C4-2B (cell line): ENCODE measurements around the gene SH3GL3.
A peak's percentile ranks its signal among the peaks of the same experiment; 100 is the strongest.

Experiments
- H3K27ac ChIP-seq: fragments of 450-650 bp; 2 replicates; pipeline ENCODE4 v1.5.1; 2017
- ZFX ChIP-seq: fragments of 450-650 bp; IDR thresholded peaks from 2 replicates; pipeline ENCODE4 v1.6.1; 2017
- TF ChIP-seq, protein P1 (sequence below): fragments of 450-650 bp; conservative IDR thresholded peaks from 2 replicates; pipeline ENCODE4 v1.5.1; 2017; ENCODE audit warnings: mild to moderate bottlenecking

SH3GL3 gene

DNA sequence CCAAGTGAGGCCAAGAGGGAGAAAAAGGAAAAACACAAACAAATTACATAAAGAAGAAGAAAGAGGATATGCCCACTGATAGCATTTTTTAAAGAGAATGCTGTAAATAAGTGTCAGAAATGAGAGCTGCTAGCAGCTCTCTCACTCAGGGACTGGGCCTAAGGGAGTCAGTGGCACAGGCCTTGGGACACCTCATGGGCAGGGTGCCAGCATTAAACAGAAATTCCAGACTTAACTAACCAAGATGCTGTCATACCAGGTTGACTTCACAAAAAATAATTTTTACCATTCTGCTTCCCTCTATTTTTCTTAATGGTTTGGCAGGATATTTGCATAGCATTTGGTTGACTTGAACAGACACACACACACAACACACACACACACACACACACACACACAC, 114.5 kb downstream of the SH3GL3 start:
- TF ChIP-seq, protein P1, sequence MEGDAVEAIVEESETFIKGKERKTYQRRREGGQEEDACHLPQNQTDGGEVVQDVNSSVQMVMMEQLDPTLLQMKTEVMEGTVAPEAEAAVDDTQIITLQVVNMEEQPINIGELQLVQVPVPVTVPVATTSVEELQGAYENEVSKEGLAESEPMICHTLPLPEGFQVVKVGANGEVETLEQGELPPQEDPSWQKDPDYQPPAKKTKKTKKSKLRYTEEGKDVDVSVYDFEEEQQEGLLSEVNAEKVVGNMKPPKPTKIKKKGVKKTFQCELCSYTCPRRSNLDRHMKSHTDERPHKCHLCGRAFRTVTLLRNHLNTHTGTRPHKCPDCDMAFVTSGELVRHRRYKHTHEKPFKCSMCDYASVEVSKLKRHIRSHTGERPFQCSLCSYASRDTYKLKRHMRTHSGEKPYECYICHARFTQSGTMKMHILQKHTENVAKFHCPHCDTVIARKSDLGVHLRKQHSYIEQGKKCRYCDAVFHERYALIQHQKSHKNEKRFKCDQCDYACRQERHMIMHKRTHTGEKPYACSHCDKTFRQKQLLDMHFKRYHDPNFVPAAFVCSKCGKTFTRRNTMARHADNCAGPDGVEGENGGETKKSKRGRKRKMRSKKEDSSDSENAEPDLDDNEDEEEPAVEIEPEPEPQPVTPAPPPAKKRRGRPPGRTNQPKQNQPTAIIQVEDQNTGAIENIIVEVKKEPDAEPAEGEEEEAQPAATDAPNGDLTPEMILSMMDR, result no peak
- no peak for TF ChIP-seq ZFX
- no peak overlapping the region for H3K27ac ChIP-seq

- no peak overlapping the region for H3K27ac ChIP-seq
- TF ChIP-seq ZFX, result no peak
- TF ChIP-seq, protein P1, result no peak
Measured at GRCh38 chr15:83565138-83565537, 118.0 kb downstream of the SH3GL3 start.

DNA sequence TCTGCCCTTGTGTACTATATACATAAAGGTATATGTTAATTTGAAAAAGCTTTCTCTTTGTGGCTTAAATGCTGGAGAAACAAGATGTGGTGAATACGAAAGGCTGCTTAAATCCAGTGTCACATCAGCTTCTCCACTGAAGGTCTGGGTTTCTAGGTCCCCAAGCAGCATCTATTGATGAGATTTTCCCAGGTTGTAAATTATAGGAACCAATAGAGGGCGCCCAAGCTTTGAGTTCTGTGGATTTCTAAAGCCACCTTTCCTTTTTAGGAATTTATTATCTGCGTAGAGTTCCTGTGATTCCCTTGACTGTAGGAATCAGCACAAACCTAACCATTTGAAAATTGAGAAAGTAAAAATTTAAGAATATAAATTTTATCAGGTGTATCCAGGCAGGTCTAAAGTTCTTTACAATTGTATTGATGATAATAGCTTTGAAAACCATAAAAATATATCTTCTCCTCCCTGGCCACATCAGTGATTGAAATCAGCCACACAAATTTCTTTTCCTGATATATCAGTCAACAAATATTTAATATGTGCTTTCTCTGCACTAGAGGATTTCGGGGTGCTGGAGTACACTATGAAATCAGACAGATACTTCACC, 118.5 kb downstream of the SH3GL3 start:
- TF ChIP-seq ZFX, result no peak
- TF ChIP-seq, protein P1, result peak; percentile 87
- H3K27ac ChIP-seq, result no peak overlapping the region

DNA sequence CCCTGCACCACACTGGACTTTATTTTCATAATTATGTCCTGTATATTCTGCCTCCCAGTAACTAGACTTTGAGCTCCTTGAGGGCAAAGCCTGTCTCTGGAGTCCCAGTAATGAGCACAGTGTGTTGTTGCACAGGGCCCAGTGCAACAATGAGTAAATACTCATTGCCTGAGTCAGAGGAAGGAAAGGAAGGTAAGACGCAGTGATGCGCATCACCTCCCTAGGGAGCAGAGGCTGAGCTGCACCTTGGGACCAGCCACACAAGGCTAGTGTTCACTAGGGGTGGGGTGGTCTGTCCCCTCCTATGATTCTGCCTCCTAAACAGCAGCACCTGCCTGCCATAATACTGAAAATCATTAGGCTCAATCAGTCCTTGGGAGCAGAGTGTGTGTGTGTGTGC, 120.2 kb downstream of the SH3GL3 start:
- TF ChIP-seq, protein P1, result no peak
- no peak for TF ChIP-seq ZFX
- no peak overlapping the region for H3K27ac ChIP-seq

GRCh38 chr15:83569341-83569740, 122.2 kb downstream of the SH3GL3 start:
- TF ChIP-seq, protein P1, result no peak
- TF ChIP-seq ZFX, result no peak
- no peak overlapping the region for H3K27ac ChIP-seq

DNA sequence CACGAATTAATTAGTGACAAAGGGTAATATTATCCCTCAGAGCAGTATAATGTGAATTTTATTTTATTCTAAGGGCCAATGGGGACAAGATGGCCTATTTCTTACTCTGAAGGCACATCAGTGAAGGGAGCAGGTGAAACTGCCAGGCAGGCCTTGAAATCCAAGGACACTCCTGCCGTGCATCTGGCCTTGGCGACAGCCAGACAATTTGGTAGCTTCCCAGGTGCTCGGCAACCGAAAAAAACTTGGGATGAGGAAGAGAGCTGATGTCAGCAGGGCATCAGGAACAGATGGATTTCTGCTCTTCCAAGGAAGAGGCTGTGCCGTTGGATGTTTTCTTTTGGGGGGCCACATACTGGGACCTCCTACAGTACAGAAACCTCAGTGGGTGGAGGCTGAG, 123.6 kb downstream of the SH3GL3 start:
- TF ChIP-seq ZFX, result no peak
- TF ChIP-seq, protein P1, result no peak
- H3K27ac ChIP-seq, result no peak overlapping the region

DNA sequence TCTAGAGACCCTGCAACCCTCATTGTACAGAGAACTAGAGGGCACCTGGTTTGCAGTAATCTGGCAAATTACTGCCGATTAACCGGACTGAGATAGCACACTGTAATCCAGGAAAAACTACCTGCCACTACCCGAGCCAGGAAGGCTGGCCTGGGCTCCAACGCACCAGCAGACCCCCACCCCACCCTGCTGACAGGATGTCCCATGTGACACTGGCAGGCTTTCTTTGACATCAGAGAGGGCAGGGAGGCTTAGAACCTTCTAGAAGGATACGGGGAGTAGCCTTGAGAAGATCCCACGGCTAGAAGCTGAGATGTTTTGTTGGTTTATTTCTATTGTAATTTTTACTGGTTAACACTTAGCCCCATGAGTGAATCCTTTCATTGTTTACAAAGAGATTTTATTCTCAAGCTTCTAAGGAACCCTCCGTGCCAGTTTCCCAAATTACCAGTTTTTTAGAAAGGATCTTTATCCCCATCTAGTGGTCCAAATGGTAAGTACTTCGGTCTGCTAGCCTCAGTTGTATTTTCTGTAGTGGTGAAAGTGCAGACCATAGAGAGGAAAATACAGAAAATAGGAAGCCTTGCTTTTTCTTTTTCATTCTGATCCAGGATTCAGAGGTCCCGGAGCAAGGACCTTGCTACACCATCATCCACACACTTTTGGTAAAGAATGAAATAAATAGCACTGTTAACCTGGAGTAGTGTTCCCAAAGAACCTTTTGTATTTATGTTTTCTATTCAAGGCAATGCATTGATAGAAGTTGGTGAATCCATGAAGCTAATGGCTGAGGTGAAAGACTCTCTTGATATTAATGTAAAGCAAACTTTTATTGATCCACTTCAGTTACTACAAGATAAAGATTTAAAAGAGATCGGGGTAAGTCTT, 124.9 kb downstream of the SH3GL3 start:
- TF ChIP-seq ZFX, result no peak
- TF ChIP-seq, protein P1, result peak; percentile 84
- H3K27ac ChIP-seq, result no peak overlapping the region
